HG03175 (cell line): ENCODE data around the gene PIAS2.
A peak's percentile ranks its signal among the peaks of the same experiment; 100 is the strongest.
"Not testable (repeated sequence)": the region's sequence is repeated elsewhere in the genome, so short reads cannot be mapped to it uniquely, and the experiment has no call there.

Source experiments
- ATAC-seq: cut with Tn5 transposase; IDR thresholded peaks from one replicate; pipeline ENCODE4 v1.9.1; 2021; ENCODE audit warnings: mild to moderate bottlenecking, moderate library complexity; ENCODE audit not compliant: unreplicated experiment

The PIAS2 gene, protein sequence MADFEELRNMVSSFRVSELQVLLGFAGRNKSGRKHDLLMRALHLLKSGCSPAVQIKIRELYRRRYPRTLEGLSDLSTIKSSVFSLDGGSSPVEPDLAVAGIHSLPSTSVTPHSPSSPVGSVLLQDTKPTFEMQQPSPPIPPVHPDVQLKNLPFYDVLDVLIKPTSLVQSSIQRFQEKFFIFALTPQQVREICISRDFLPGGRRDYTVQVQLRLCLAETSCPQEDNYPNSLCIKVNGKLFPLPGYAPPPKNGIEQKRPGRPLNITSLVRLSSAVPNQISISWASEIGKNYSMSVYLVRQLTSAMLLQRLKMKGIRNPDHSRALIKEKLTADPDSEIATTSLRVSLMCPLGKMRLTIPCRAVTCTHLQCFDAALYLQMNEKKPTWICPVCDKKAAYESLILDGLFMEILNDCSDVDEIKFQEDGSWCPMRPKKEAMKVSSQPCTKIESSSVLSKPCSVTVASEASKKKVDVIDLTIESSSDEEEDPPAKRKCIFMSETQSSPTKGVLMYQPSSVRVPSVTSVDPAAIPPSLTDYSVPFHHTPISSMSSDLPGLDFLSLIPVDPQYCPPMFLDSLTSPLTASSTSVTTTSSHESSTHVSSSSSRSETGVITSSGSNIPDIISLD

DNA sequence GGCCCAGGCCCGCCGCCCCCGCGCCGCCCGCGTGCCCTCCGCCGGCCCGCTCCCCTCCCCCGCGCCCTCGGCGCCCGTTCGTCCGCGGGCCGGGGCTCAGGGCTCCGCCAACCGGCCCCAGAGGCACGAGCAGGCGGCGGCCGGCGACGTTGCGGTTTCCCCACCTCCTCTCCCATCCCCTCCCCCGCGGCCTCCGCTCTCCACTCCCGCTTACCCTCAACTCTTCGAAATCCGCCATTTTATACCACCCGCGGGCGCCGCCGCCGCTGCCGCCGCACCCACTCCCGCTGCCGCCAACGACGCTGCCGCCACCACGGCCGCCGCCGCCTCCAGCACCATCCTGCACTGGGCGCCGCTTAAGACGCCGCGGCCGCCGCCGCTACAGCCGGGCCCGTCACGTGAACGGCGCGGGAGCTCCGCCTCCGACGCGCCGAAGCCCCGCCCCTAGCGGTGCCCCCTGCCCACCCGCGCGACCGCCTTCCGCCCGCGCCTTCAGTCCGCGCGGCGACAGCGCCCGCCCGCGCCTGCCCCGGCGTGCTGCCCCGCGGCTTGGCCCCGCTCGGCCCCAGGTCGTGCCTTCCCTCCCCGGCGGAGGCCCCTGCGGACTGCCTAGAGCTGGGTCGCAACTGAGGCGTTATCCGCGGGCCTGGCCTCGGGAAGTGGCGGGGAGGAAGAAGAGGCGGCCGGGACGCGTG is at the start of gene PIAS2, which contains the start of gene KATNAL2:
Gene PIAS2, minus strand, starts transcription at position 400 of the 695 bp plus-strand sequence. Its CDS starts 162 bp downstream, at position 238.
Gene KATNAL2, plus strand, starts transcription at position 495 of the 695 bp plus-strand sequence. CDS start 29,271 bp downstream, outside the sequence.
- ATAC-seq: peak; percentile 85

DNA sequence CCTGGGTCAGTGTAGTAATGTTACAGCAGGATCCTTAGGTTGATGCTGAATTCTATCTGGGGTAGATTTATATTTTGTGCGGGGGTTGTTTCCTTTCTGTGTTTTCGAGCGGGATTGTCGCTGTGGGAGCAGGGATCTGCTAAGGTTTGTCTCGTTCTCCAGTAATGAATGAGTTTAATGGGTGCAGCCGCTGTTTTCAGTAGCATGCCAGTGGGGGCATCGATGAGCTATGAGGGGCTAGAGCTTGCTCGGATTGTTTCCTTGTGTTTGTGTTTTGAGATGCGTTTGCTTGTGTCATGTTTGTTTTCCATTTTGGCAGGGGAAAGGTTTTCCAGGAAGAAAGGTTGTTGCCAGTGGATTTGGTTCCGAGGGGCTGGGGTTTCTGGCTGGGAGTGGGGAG is 49.0 kb upstream of the PIAS2 start:
- ATAC-seq: not testable (repeated sequence)

DNA sequence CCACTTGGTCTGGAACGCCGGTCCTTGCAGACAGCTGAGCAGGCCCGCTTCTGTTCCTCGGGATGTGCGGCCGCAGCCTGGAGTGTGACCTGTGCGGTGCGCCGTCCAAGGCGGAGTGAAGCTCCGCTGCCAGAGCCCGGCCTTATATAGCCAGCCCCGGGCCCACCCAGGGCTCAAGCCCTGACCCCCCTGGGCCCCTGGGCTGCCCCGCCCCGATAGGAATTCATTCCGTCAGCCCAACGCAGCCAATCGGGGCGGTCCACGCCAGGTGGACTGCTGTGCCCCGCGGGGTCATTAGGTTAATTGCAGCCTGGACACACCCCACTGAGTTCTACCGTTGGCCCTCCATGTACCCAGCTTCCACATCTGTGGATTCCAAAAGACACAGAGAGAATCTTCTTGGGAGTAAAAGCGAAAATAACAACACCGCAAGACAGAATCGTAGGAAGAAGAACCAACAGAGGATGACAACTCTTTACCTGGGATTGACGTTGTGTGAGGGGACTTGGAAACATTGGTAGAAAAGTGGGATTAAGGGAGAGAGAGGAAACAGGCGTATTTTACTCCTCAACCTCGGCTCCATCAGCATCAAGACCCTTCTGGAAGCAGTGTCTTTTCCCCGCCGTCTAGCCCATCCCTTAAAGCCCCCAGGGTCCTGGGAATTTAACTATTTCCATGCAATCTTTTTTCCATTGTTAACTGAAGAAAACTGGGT is 47.4 kb upstream of the PIAS2 start:
- ATAC-seq: not testable (repeated sequence)

DNA sequence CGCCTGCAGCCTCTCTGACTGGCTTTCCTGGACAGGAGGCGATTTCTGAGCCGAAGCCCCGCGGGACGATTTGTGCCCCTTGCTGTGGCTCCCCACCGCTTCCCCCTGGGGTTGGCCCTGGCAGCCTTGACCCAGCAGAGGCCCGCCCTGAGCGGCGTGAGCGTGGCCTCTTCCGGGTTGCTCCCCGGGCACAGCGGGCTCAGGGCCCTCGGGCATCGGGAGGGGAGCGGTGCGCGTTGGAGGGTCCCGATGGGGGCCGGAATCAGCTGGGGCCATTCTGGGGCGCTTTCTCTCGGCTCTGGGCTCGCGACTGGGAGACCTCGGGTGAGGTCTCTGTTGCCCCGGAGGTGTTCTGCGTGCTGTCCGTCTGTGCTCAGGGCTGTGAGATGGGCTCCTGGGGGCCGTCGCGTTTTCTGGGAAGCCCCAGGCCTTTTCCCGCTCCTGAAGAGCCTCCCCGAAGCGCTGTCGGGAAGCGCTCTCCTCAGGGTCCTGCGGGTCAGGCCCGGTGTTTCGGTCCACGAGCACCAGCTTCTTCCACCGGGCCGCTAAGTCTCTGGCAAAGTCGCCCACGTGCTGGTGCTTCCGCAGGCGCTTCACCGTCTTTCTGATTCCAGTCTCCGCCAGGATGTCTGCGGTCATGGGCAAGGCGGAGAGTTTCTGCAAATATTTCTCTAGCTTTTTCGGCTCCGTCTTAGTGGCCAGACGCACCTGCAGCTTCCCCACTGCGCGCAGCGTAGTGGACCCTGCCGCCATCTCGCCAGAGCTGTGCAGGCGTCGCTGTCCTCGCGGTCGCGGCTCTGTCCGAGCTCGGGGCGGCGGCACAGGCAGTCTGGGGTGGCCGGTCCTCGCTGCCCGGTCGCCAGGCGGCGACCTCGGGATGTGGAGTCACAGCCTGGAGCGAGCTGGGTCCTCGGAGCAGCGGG is 46.6 kb upstream of the PIAS2 start:
- not testable (repeated sequence) for ATAC-seq

DNA sequence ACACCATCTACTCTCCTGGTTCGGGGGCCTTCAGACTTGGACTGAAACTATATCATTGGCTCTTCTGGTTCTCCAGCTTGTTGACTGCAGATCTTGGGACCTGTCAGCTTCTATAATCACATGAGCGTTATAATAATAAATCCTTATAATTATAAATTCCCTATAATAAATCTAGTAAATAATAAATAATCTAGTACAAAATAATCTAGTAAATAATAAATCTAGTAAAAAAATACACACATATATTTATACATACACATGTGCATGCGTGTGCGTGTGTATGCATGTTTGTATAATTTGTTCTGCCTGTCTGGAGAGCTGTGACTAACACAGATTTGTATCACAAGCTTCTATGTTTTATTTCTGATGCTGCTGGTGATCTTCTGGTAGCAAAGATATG is 40.9 kb upstream of the PIAS2 start:
- no peak for ATAC-seq

DNA sequence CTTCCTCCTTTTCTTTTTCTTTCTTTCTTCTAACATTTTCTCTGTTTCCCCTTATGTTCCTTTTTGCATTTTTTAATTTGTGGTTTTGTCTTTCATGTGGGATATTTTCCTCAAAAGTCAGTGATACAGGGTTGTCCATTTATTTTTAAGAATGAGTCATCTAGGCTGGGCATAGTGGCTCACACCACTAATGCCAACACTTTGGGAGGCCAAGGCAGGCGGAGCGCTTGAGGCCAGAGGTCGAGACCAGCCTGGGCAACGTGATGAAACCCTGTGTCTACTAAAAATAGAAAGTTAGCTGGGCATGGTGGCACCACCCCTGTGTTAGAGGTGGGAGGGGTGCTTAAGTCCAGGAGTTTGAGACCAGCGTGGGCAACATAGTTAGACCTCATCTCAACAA is 35.9 kb upstream of the PIAS2 start:
- no peak for ATAC-seq

DNA sequence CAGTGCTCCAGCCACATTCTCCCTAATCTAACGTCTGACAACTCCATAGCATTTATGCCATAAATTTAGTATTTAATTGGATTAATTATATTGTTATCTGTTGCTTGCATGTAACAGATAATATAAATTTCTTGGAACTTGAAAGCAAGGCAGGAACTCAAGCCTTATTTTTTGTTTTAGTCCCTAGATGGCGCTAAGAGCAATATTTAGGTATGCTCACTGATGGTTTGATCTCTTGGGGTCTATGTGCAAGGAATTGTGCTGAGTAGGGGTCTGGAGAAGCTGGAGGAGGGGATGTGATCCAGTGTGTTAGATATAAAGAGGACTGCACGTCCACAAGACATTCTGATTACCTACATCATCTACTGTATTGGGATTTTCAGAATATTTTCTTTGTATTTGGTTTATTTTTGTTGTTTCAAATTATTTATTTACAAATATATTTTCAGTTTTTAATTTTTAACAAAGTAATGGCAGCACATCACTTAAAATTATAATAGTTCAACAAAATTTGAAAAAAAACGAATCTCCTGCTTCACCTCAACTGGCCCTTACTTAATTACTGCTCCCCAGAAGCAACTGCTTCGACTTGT is 32.9 kb upstream of the PIAS2 start:
- ATAC-seq: no peak

DNA sequence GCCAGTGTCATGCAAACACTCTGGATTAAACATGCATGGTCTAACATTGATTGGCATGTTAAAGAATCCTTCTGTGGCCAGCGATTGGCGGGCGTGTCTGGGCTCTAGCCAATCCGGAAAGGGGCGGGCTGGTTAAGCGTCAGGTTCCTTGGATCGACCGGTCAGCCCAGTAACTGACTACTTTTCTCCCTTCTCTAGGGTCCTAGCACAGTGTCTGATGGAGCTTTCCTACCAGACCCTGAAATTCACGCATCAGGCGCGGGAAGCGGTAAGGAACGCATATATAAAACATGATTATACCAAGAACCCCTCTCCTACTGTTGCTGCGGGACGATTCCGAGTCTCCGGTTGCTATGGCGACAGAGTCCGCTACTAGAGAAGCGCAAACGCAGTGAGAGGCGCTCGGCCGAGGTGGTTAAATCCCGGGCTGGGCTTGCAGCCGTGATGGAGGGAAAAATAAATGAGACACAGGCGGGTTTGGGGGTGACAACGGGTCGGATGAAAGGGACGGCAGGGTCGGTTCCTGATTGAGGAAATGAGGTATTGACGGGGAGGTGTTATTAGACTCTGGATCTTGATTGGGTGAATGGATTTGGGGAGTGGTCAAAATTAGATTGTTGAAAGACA is 29.5 kb upstream of the PIAS2 start:
- peak; percentile 98 for ATAC-seq

DNA sequence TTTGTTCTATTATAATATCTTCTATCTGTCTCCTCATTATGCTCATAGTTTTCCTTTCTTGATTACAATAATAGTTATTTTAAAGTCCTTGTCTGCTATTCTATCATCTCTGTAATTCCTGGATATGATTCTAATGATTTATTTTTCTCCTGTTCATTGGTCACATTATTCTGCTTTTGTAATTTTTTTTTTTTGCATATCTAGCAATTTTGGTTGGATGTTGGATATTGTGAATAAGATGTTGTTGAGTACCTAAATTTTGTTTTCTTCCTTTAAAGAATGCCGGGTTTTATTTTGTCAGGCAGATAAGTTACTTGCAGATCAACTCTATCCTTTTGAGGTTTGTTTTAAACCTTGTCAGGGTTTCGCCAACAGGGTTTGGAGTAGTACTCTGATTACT is 25.3 kb upstream of the PIAS2 start:
- ATAC-seq: no peak

DNA sequence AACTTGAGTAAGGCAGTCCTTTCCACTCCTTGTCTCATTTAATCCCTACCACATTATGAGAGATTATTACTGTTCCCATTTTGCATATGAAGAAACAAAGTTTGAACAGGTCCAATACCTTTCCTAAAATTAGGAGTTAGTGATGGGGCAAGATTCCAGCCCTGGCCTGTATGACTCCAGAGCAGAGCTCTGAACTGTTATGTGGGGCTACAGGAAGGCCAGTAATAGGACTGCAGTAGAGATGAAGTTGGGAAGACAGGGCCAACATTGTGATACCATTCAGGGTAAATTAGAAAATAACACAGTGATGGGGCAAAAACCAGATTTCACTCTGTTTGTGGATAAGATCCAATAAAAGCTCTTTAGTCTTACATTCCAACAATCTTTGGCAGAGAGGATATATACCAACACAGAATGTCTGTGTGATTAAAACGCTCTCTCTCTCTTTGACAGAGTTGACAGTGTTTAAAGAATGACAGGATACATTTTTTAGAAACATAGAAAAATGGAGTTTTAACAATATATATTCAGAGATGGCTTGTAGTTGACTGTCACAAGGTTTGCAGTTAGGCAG is 22.8 kb upstream of the PIAS2 start:
- no peak for ATAC-seq

DNA sequence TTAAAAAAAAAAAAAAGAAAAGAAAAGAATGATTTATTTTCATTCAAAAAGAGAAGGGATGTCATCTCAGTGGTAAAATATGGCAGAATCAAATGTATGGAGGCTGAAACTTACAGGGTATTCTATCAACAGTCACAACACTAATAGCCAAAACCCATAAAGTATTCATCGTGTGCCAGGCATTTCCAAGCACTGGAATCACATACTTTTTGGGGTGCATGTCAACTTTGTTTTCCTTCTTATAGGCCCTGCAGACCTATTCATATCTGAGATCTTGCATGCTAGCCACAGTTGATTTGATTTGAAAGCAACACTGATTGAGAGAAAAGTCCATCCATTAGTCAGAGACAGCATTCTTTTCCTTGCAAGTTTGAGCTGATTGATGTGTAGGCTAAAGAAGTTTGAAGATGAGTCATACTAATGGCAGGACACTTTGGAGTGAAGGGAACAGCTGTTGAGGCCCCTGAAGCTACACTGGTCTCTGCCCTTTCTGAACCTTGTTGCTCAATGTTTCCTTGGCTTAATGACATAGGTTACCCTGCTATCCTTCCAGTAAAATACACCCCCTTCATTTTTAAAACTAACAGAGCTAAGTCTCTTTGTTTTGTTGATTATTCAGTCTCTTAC is 22.1 kb upstream of the PIAS2 start:
- ATAC-seq: no peak

DNA sequence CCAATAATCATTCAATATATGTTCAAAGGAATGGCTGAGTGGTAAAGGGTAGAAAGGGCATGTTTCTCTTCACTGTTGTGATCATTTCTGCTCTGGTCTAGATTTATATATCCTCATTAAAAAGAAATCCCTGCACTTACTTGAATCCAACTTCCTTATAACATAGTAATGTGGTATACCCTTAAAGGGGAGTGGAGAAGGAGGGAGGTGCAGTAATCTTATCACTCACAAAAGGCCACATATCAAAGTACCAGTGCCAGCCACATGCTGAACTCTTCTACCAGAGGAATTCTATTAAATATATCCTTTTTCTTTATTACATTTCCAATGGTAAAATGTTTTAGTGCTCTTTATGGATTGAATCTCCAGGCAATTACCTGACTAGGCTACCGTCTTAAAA is 3.3 kb upstream of the PIAS2 start:
- no peak for ATAC-seq

DNA sequence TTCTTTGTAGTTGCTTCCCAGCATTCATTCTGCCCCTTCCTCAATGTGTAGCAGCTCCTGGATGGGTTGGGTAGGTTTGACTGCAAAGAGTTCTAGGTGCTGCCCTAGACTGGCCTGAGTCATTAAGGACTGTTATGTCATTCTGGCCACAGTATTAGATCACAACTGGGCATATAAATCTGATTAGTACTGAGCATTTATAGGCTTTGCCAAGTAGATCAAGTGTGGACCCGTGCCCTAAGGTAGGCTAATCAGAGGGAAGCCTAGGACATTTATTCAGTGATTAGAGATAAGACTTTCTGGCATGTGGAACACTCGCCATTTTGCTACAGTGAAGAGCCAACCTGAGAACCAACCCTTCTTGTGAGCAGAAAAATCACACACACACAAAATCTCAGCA is 2.8 kb upstream of the PIAS2 start:
- ATAC-seq: no peak

DNA sequence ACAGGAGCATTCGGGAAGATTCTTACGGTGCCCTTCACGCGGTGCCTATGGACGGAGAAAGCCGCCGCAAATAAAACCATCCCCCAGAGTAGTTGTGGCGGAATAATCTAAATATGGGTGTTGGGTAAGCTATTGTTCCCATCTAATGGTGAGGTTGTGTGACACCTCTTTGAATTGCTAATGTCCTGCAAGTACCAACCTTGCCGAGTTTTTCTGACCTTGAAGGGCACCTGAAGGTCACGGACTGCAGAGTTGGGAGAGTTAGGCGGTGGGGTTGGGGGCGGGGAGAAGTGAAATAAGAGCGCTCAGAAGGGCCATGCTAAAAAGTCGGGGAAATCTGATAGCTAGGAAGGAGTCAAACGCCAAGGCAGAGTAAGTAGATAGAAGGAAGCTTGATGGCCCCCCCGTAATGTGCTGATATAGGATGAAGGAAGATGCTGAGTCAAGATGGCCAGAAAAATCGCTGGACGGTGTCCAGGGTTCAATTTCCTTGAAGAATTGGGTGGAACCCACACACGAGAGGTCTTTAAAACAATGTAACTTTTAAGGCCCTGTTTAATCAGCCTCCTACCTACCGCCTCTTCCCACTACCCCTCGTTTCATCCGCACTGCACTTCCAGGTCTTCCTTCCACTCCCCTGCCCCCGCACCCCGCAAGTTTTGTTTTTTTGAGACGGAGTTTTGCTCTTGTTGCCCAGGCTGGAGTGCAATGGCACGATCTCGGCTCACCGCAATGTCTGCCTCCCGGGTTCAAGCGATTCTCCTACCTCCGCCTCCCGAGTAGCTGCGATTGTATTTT is 695 bp upstream of the PIAS2 start:
- no peak for ATAC-seq

DNA sequence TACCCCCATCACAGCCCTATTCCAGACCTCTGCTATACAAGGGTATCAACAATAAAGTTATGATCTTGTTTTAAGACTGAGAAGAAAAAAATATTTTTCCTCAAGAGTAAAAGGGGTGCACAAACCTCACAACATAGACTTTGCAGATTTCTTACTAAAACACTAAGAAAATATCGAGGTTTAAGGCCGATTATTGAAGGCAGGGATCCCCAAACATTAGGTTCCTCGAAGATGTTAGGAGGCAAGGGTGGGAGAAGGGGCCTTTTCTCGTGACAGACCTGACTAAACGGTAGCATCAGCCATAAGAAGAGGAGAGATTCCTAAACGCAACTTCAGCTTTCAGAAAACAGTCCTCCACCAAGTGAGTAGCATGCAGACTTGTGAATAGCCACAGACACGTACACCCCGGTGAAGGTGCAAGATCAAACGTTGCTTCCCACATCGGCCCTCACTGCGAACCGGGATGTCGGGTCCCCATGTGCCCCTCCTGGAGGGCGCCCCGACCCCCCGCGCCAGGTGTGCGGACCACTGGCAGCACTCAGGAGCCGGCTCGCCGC is 678 bp downstream of the PIAS2 start:
- ATAC-seq: peak; percentile 40

DNA sequence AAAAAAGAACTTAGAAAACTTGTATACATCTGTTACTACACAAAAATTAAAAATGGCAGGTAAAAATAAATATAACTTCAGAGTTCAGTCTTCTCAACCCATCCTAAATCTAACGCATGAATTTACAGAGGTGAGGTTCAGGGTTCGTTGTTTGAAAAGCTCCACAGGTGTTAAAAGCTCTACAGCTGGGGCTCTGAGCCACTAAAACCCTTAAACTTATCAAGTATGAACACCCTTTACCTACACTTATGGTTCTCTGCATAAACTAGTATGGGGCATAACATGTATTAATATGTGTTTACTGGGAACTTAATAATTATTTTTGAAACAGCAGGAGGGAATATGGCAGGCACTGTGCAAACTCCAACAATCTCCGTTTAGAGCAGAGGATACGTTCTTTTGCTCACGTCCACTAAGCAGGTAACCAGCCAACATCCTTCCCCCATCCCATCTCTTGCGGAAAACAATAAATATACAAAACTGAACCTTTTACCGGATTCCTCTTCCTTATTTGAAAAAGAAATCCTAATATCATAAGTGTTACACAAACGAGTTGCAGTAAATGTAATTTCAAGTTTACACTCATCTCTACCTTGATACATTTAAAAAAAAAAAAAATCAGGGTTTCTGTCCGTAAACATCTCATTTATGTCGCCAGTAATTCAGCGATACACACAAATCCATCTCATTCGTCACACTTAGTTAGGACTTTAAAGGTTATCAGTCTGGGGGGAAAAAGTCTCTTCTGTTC is 1.3 kb downstream of the PIAS2 start:
- ATAC-seq: no peak

DNA sequence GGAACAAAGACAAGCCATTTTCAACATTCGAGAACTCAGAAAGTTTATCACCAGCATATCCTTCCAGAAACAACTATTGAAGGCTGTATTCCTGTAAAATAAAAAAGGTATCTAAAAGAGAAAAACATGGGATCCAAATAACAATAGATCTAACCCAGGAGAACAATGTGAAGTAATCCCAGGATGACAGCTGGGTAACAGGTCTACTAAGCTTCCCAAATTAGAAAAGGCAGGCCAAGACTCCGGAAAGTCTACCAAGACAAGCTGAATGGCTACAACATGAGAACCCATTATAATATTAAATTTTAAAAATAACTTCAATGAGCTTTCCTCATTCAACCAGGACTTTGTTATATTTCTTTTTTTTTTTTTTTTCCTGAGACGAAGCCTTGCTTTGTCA is 6.5 kb downstream of the PIAS2 start:
- no peak for ATAC-seq
